Measurements from ENCODE around the gene SMS.

The SMS gene

DNA sequence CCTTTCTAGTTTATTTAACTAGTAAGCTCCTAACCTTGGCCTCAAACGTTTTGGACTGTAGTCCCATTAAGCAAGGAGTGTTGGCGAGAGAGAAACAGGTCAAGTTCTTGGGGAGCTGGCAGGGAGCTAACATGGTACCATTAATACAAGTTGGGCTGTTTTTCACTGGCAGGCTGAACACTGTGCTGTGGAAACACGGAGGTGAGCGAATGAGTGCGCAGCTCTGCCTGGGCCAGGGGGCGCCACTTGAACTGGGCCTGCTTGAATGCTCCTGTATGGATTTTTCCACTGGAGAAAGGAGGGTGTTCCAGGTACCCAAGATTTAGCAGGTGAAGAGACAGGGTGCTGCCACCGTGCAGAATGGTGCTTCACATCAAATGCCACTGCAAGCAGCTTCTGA is 7.4 kb upstream of the SMS start:
- Histone ChIP-seq H3K36me3 (replicated peaks; ENCODE audit: insufficient read depth, low read length) (no peaks in the 10 kb centered on the region), H4K20me1 (ENCODE audit: insufficient read depth, low read length) (no peaks in the 10 kb centered on the region), H3K27me3 (replicated peaks; ENCODE audit: insufficient read depth, low read length) (no peaks in the 10 kb centered on the region), H3F3A (ENCODE audit: insufficient read depth, low read length) (no peaks in the 10 kb centered on the region), H3K9me2 (replicated peaks; ENCODE audit: insufficient read depth, low read length) (no peaks in the 10 kb centered on the region), H3K27ac (ENCODE audit: low read length) (no peak overlapping the region), H3K9ac (ENCODE audit: low read length) (no peak overlapping the region), H3K4me2 (ENCODE audit: low read depth, low read length) (no peak overlapping the region), H3K4me3 (ENCODE audit: low read length) (no peak overlapping the region), H3K4me1 (ENCODE audit: low read length) (no peaks in the 10 kb centered on the region), H3K9me3 (replicated peaks; ENCODE audit: insufficient read depth, low read length) (no peaks in the 10 kb centered on the region), H2AFZ (ENCODE audit: low read length) (no peak overlapping the region), H3K79me2 (ENCODE audit: low read length) (no peaks in the 10 kb centered on the region)
- TF ChIP-seq, protein P1, sequence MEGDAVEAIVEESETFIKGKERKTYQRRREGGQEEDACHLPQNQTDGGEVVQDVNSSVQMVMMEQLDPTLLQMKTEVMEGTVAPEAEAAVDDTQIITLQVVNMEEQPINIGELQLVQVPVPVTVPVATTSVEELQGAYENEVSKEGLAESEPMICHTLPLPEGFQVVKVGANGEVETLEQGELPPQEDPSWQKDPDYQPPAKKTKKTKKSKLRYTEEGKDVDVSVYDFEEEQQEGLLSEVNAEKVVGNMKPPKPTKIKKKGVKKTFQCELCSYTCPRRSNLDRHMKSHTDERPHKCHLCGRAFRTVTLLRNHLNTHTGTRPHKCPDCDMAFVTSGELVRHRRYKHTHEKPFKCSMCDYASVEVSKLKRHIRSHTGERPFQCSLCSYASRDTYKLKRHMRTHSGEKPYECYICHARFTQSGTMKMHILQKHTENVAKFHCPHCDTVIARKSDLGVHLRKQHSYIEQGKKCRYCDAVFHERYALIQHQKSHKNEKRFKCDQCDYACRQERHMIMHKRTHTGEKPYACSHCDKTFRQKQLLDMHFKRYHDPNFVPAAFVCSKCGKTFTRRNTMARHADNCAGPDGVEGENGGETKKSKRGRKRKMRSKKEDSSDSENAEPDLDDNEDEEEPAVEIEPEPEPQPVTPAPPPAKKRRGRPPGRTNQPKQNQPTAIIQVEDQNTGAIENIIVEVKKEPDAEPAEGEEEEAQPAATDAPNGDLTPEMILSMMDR (IDR thresholded peaks at IDR 0.05; ENCODE audit: low read length) = no peak
- TF ChIP-seq EZH2phosphoT487 (IDR thresholded peaks at IDR 0.05; ENCODE audit: low read length) (no peak), EZH2 (optimal IDR thresholded peaks at IDR 0.05; ENCODE audit: low read depth, low read length) (no peak)
- no peak for DNase-seq

DNA sequence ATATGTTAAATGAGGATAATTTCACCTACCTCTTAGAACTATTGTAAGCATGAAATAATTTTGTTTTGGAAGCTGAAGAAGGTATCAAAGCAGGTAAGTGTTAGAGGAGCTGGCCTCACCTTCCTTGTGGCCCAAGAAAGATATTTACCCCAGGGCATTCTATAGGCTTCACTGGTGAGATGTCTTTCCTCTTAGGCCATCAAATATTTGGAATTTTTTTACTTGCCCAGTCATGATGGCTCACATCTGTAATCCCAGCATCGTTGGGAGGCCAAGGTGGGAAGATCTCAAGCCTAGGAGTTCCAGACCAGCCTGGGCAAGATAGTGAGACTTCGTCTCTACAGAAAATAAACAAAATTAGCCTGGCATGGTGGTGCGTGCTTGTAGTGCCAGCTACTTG is 6.1 kb upstream of the SMS start:
- no peak for DNase-seq
- Histone ChIP-seq H4K20me1 (ENCODE audit: insufficient read depth, low read length) (no peaks in the 10 kb centered on the region), H3K9me3 (replicated peaks; ENCODE audit: insufficient read depth, low read length) (no peaks in the 10 kb centered on the region), H2AFZ (ENCODE audit: low read length) (no peak overlapping the region), H3K9me2 (replicated peaks; ENCODE audit: insufficient read depth, low read length) (no peaks in the 10 kb centered on the region), H3K79me2 (ENCODE audit: low read length) (no peaks in the 10 kb centered on the region), H3K4me2 (ENCODE audit: low read depth, low read length) (no peak overlapping the region), H3K27ac (ENCODE audit: low read length) (no peak overlapping the region), H3F3A (ENCODE audit: insufficient read depth, low read length) (no peaks in the 10 kb centered on the region), H3K4me3 (ENCODE audit: low read length) (no peak overlapping the region), H3K27me3 (replicated peaks; ENCODE audit: insufficient read depth, low read length) (no peaks in the 10 kb centered on the region), H3K4me1 (ENCODE audit: low read length) (no peaks in the 10 kb centered on the region), H3K36me3 (replicated peaks; ENCODE audit: insufficient read depth, low read length) (no peaks in the 10 kb centered on the region), H3K9ac (ENCODE audit: low read length) (no peak overlapping the region)
- TF ChIP-seq, protein P1 (IDR thresholded peaks at IDR 0.05; ENCODE audit: low read length) = no peak
- TF ChIP-seq EZH2 (optimal IDR thresholded peaks at IDR 0.05; ENCODE audit: low read depth, low read length) (no peak), EZH2phosphoT487 (IDR thresholded peaks at IDR 0.05; ENCODE audit: low read length) (no peak)

DNA sequence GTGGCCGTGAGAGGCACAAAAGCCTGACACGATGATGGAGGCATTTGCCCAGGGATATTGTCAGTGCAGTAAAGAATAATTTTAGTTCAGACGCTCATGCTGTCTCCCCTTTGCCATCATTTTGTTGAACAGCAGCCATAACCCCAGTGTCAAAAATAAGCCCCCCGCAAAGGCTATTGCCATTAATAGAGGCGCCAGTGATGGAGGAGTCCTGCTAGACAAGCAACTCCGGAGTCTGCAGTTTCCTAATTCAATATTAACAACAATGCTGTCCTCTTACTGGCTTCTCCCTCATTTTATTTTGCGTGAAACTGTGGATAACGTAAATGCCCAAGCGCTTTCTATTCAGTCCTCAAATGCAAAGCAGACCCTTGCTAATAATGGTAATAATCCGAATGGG is 603 bp upstream of the SMS start:
- Histone ChIP-seq H3K4me1 (ENCODE audit: low read length) (no peaks in the 10 kb centered on the region), H4K20me1 (ENCODE audit: insufficient read depth, low read length) (no peaks in the 10 kb centered on the region), H2AFZ (ENCODE audit: low read length) (no peak overlapping the region), H3K4me2 (ENCODE audit: low read depth, low read length) (peak overlapping the region; percentile 72), H3K9ac (ENCODE audit: low read length) (no peak overlapping the region), H3K36me3 (replicated peaks; ENCODE audit: insufficient read depth, low read length) (no peaks in the 10 kb centered on the region), H3K9me2 (replicated peaks; ENCODE audit: insufficient read depth, low read length) (no peaks in the 10 kb centered on the region), H3K9me3 (replicated peaks; ENCODE audit: insufficient read depth, low read length) (no peaks in the 10 kb centered on the region), H3K27me3 (replicated peaks; ENCODE audit: insufficient read depth, low read length) (no peaks in the 10 kb centered on the region), H3K27ac (ENCODE audit: low read length) (no peak overlapping the region), H3K4me3 (ENCODE audit: low read length) (peak overlapping the region; percentile 44; the same call in 1 of the 2 replicates), H3K79me2 (ENCODE audit: low read length) (peaks cover 15% of the 10 kb centered on the region), H3F3A (ENCODE audit: insufficient read depth, low read length) (0 out of 2 replicates have a peak, but pooled peaks cover 2% of the 10 kb centered on the region)
- no peak for DNase-seq
- TF ChIP-seq EZH2 (optimal IDR thresholded peaks at IDR 0.05; ENCODE audit: low read depth, low read length) (no peak), EZH2phosphoT487 (IDR thresholded peaks at IDR 0.05; ENCODE audit: low read length) (no peak)
- TF ChIP-seq, protein P1 (IDR thresholded peaks at IDR 0.05; ENCODE audit: low read length) = no peak
